Gastrocnemius medialis (tissue), 4 donors: Measurements from ENCODE around the gene HBA1. TPM values are rescaled to one million over a fixed set of nuclear protein-coding genes. Genes with fewer than 3 reads are reported as not detected.

Experiments used
- ATAC-seq, 2 donors: fragments of 150-250 bp; one replicate each; pipeline ENCODE4 v1.9.1; 2016
- DNase-seq, 2 donors: peaks; one replicate each; pipeline ENCODE4 v3.0.0-alpha.2; 2019
- H3K27ac ChIP-seq, 4 donors: fragments of 200-600 bp; sonication (generic); 1 replicate in 1 of 4; 2 replicates in 3 of 4; pipeline ENCODE4 v1.5.1; 2016 to 2018; ENCODE audit warnings: mild to moderate bottlenecking in 2 of 4, moderate library complexity in 1 of 4
- H3K27me3 ChIP-seq, 3 donors: fragments of 200-600 bp; sonication (generic) in 2 of 3; 1 replicate in 1 of 3; 2 replicates in 2 of 3; pipeline versions ENCODE4 v1.5.1 to v1.6.0; 2016 to 2019; ENCODE audit warnings: mild to moderate bottlenecking in 1 of 3, moderate library complexity in 1 of 3
- H3K36me3 ChIP-seq, 2 donors: fragments of 200-600 bp; sonication (generic) in 1 of 2; one replicate each; pipeline ENCODE4 v1.5.1; 2017 to 2018
- H3K4me1 ChIP-seq, 2 donors: fragments of 200-600 bp; sonication (generic) in 1 of 2; one replicate each; pipeline ENCODE4 v1.5.1; 2016 to 2017; ENCODE audit warnings: mild to moderate bottlenecking in 2 of 2
- H3K4me3 ChIP-seq, 4 donors: fragments of 200-600 bp; sonication (generic) in 3 of 4; 1 replicate in 1 of 4; 2 replicates in 3 of 4; pipeline ENCODE4 v1.5.1; 2016 to 2019; ENCODE audit warnings: mild to moderate bottlenecking in 2 of 4
- H3K9me3 ChIP-seq, 3 donors: fragments of 200-600 bp; sonication (generic) in 2 of 3; 1 replicate in 1 of 3; 2 replicates in 2 of 3; pipeline ENCODE4 v1.5.1; 2016 to 2019
- POLR2A ChIP-seq, 2 donors: fragments of 450-650 bp; IDR thresholded peaks; one replicate each; pipeline ENCODE4 v1.6.1; 2017; ENCODE audit warnings: antibody characterized with exemption in 2 of 2, mild to moderate bottlenecking in 2 of 2, moderate library complexity in 2 of 2
- in situ Hi-C, 4 donors: fragments of 200-750 bp; cut with MboI; loops; one replicate each; pipeline versions ENCODE4 v1.15.0 to v1.8.0; 2017; ENCODE audit warnings: low sequenced_read_pairs in 4 of 4
- intact Hi-C: fragments of 100-400 bp; cut with DNase I; formaldehyde crosslinking; loops from one replicate; pipeline ENCODE4 v1.15.1; 2023; ENCODE audit warnings: low total_unique reads
- total RNA-seq, 4 donors: library from RNA; depleted of rRNA; stranded (reverse); fragments of >200 nt; gene quantifications; one replicate each; pipeline versions ENCODE4 v1.1.0 to v1.2.3, GENCODE V29; 2016
- TF ChIP-seq, protein P1 (sequence below), 5 experiments: fragments of 450-650 bp in 3 of 5; fragments of 200-600 bp in 2 of 5; sonication (generic) in 2 of 5; IDR thresholded peaks in 4 of 5; conservative IDR thresholded peaks in 1 of 5; 1 replicate in 4 of 5; 2 replicates in 1 of 5; pipeline ENCODE4 v1.5.1; 2016 to 2019; ENCODE audit warnings: antibody characterized with exemption in 5 of 5, mild to moderate bottlenecking in 3 of 5, moderate library complexity in 3 of 5

Gene HBA1
- total RNA-seq, 4 donors from 2014 or later: 12.3 to 172 (median 49.7) TPM; not detected in 1

DNA sequence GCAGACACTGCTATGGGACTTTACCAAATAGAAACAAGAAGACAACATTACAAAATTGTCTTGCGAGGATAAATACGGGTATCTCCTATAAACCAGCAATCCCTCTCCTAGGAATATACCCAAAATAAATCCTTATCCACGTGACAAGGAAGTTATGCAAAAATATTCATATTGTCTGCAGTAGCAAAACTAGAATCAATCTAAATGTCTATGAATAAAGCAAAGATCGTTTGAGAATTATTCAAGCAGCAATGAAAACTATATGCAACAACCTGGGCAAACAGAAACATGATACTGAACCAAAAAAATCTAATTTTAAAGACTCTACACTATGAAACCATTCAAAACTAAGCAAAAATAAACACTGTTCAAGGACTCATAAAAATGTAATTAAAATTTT is 43.5 kb downstream of the HBA1 start:
- no peak overlapping the region for H3K4me3 ChIP-seq
- H3K36me3 ChIP-seq: peaks cover 0 to 93% of the 10 kb centered on the region in 2 donors
- H3K27me3 ChIP-seq: no peaks in the 10 kb centered on the region
- H3K27ac ChIP-seq: no peak overlapping the region
- no peaks in the 10 kb centered on the region for H3K4me1 ChIP-seq
- no peak for TF ChIP-seq POLR2A (IDR thresholded peaks at IDR 0.05)
- TF ChIP-seq, protein P1, sequence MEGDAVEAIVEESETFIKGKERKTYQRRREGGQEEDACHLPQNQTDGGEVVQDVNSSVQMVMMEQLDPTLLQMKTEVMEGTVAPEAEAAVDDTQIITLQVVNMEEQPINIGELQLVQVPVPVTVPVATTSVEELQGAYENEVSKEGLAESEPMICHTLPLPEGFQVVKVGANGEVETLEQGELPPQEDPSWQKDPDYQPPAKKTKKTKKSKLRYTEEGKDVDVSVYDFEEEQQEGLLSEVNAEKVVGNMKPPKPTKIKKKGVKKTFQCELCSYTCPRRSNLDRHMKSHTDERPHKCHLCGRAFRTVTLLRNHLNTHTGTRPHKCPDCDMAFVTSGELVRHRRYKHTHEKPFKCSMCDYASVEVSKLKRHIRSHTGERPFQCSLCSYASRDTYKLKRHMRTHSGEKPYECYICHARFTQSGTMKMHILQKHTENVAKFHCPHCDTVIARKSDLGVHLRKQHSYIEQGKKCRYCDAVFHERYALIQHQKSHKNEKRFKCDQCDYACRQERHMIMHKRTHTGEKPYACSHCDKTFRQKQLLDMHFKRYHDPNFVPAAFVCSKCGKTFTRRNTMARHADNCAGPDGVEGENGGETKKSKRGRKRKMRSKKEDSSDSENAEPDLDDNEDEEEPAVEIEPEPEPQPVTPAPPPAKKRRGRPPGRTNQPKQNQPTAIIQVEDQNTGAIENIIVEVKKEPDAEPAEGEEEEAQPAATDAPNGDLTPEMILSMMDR (IDR thresholded peaks at IDR 0.05 in 4 of 5, conservative IDR thresholded peaks at IDR 0.05 in 1 of 5): no peak
- no peaks in the 10 kb centered on the region for H3K9me3 ChIP-seq
- intact Hi-C loops: no loop called here
- in situ Hi-C loops: no loop called here
- no peak for ATAC-seq
- no peak for DNase-seq

Other genes with a start within 250 kb of the HBA1 start
- 1 to 10 TPM; 2.2 to 3.7 (median 2.9) TPM for gene POLR3K, start 123.1 kb upstream of the HBA1 start, total RNA-seq
- 10 to 100 TPM; 42.8 to 77.6 (median 69.7) TPM for gene SNRNP25, start 122.9 kb upstream of the HBA1 start, total RNA-seq
- gene RHBDF1, start 104.0 kb upstream of the HBA1 start, total RNA-seq: 10 to 100 TPM in 1 of 4 donors, 1 to 10 TPM in 3; 5.6 to 22.6 (median 9.1) TPM
- 100 to 1,000 TPM in 1 of 4 donors, 10 to 100 TPM in 3; 75.0 to 124 (median 83.0) TPM for gene MPG, start 98.5 kb upstream of the HBA1 start, total RNA-seq
- gene NPRL3, start 38.0 kb upstream of the HBA1 start, total RNA-seq: 10 to 100 TPM; 12.4 to 24.1 (median 19.4) TPM
- gene HBZ, start 24.0 kb upstream of the HBA1 start, total RNA-seq: not detected
- not detected for gene HBM, start 10.7 kb upstream of the HBA1 start, total RNA-seq
- 100 to 1,000 TPM in 2 of 4 donors, 10 to 100 TPM in 1, 1 to 10 TPM in 1; 2.5 to 258 (median 108) TPM for gene HBA2, start 3.8 kb upstream of the HBA1 start, total RNA-seq
- not detected for gene HBQ1, start 3.8 kb downstream of the HBA1 start, total RNA-seq
- 10 to 100 TPM; 18.4 to 53.5 (median 31.1) TPM for gene LUC7L, start 52.8 kb downstream of the HBA1 start, total RNA-seq
- 100 to 1,000 TPM in 3 of 4 donors, 10 to 100 TPM in 1; 85.2 to 288 (median 251) TPM for gene FAM234A, start 58.1 kb downstream of the HBA1 start, total RNA-seq
- 1 to 10 TPM; 1.2 to 2.2 (median 1.6) TPM for gene RGS11, start 99.3 kb downstream of the HBA1 start, total RNA-seq
- 1 to 10 TPM in 3 of 4 donors, not detected in 1; 1.4 to 3.5 (median 1.8) TPM for gene ARHGDIG, start 103.9 kb downstream of the HBA1 start, total RNA-seq
- 1 to 10 TPM in 1 of 4 donors, not detected in 3; 2.2 TPM for gene PDIA2, start 106.5 kb downstream of the HBA1 start, total RNA-seq
- gene AXIN1, start 176.0 kb downstream of the HBA1 start, total RNA-seq: 10 to 100 TPM; 27.1 to 41.9 (median 32.7) TPM
- 100 to 1,000 TPM in 1 of 4 donors, 10 to 100 TPM in 3; 72.8 to 122 (median 87.4) TPM for gene MRPL28, start 193.9 kb downstream of the HBA1 start, total RNA-seq
- gene PGAP6, start 205.3 kb downstream of the HBA1 start, total RNA-seq: 10 to 100 TPM; 31.5 to 63.3 (median 50.8) TPM
- 10 to 100 TPM; 11.6 to 19.3 (median 16.3) TPM for gene NME4, start 220.5 kb downstream of the HBA1 start, total RNA-seq
- 10 to 100 TPM; 17.0 to 23.3 (median 18.8) TPM for gene DECR2, start 225.2 kb downstream of the HBA1 start, total RNA-seq
- 10 to 100 TPM; 27.0 to 50.1 (median 34.8) TPM for gene RAB11FIP3, start 249.0 kb downstream of the HBA1 start, total RNA-seq